Measurements from ENCODE around the gene PCDH10. TPM values are rescaled to one million over a fixed set of nuclear protein-coding genes. Genes with fewer than 3 reads are reported as not detected.

PCDH10 gene
- total and polyA plus RNA-seq, 5 donors from 2014 or later, result not detected

DNA sequence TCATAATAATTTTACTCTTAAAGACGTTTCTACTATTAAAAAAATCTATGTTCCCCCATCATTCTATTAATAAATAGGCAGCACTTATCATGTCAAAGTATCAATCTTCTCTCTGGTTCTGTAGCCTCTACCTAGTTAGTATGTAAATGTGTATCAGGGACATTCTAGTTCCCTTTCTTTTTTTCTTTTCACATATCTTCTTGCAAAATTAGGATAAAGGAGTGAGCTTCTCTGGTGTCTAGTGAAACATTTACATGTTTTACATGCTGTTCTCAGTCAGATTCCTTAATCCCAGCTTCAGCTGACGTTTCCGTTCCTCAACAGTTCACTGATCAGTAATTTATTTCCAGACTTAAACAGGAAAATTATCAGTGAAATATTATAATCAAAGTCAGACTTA, 11.8 kb downstream of the PCDH10 start:
- Histone ChIP-seq H3K4me1 (ENCODE audit: control insufficient read depth, insufficient read depth, low read length, poor library complexity, severe bottlenecking) (no peaks in the 10 kb centered on the region), H3K27me3 (ENCODE audit: control insufficient read depth, insufficient read depth, low read length) (no peaks in the 10 kb centered on the region), H3K36me3 (ENCODE audit: control insufficient read depth, insufficient read depth, low read length) (no peaks in the 10 kb centered on the region), H3K27ac (ENCODE audit: insufficient read depth, low read length, poor library complexity, severe bottlenecking) (no peak overlapping the region), H3K4me3 (ENCODE audit: low read depth, low read length) (no peak overlapping the region), H3K9me3 (ENCODE audit: control insufficient read depth in 2 of 2, low read length in 2 of 2) (no peaks in the 10 kb centered on the region)
- DNase-seq (no peak), ATAC-seq (ENCODE audit: low read depth in 2 of 2) (no peak)
- no peaks in the 10 kb centered on the region for H3K27me3 Mint-ChIP-seq
- H3K9me3 Mint-ChIP-seq, result no peaks in the 10 kb centered on the region
- no peaks in the 10 kb centered on the region for H3K4me1 Mint-ChIP-seq
- no peaks in the 10 kb centered on the region for H3K36me3 Mint-ChIP-seq
- no peak overlapping the region for H3K27ac Mint-ChIP-seq
- H3K4me3 Mint-ChIP-seq, result no peak overlapping the region

DNA sequence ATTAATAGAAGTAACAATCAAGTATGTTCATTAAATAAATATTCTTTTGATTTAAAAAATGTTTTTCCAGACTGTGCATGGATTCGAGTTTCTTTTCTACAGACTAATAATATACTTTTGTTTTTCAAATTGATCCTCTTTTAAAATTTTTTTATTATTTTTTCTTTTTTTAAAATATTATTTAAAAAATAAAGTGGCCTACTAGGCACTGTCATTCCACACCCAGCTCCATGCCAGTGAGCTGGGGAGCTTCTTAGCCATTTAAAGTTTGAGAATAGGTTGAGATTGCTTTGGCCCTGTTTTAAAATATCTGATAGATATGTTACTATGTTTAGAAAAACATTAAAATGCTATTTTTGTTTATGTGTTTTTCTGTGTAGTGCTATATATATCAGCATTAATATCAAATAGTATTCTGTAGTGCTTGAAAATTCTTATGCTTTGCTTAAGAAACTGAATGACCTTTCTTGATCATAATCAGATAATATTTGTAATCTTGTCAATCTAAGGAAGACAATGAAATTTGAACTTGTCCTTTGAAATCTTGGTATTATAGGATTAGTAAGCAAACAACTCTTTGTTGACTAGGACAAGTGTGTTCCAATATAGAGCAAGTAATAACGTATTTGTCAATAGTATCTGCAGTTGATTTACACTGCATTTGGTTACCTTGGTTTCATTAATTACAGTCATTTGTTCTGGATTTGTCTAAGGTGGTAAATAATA, 12.6 kb downstream of the PCDH10 start:
- ATAC-seq (ENCODE audit: low read depth in 2 of 2), result no peak
- H3K27ac ChIP-seq (ENCODE audit: insufficient read depth, low read length, poor library complexity, severe bottlenecking), result no peak overlapping the region
- Mint-ChIP-seq H3K4me3 (no peak overlapping the region), H3K27me3 (no peaks in the 10 kb centered on the region), H3K9me3 (no peaks in the 10 kb centered on the region), H3K36me3 (no peaks in the 10 kb centered on the region), H3K27ac (no peak overlapping the region), H3K4me1 (no peaks in the 10 kb centered on the region)
- H3K4me1 ChIP-seq (ENCODE audit: control insufficient read depth, insufficient read depth, low read length, poor library complexity, severe bottlenecking), result no peaks in the 10 kb centered on the region
- no peaks in the 10 kb centered on the region for H3K27me3 ChIP-seq (ENCODE audit: control insufficient read depth, insufficient read depth, low read length)
- H3K9me3 ChIP-seq (ENCODE audit: control insufficient read depth in 2 of 2, low read length in 2 of 2), result no peaks in the 10 kb centered on the region
- no peak overlapping the region for H3K4me3 ChIP-seq (ENCODE audit: low read depth, low read length)
- DNase-seq, result no peak
- H3K36me3 ChIP-seq (ENCODE audit: control insufficient read depth, insufficient read depth, low read length), result no peaks in the 10 kb centered on the region

DNA sequence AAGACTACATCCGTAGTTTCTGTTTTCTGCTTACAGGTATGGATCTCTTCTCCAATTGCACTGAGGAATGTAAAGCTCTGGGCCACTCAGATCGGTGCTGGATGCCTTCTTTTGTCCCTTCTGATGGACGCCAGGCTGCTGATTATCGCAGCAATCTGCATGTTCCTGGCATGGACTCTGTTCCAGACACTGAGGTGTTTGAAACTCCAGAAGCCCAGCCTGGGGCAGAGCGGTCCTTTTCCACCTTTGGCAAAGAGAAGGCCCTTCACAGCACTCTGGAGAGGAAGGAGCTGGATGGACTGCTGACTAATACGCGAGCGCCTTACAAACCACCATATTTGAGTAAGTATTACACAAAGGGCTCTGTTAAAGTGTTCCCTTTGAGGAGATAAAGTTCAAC, 13.8 kb downstream of the PCDH10 start:
- ATAC-seq (ENCODE audit: low read depth in 2 of 2), result no peak
- H3K27ac Mint-ChIP-seq, result no peak overlapping the region
- H3K36me3 Mint-ChIP-seq, result no peaks in the 10 kb centered on the region
- no peaks in the 10 kb centered on the region for H3K36me3 ChIP-seq (ENCODE audit: control insufficient read depth, insufficient read depth, low read length)
- H3K4me1 ChIP-seq (ENCODE audit: control insufficient read depth, insufficient read depth, low read length, poor library complexity, severe bottlenecking), result no peaks in the 10 kb centered on the region
- no peaks in the 10 kb centered on the region for H3K9me3 Mint-ChIP-seq
- no peak overlapping the region for H3K4me3 Mint-ChIP-seq
- H3K4me1 Mint-ChIP-seq, result no peaks in the 10 kb centered on the region
- H3K9me3 ChIP-seq (ENCODE audit: control insufficient read depth in 2 of 2, low read length in 2 of 2), result no peaks in the 10 kb centered on the region
- H3K27me3 ChIP-seq (ENCODE audit: control insufficient read depth, insufficient read depth, low read length), result no peaks in the 10 kb centered on the region
- no peaks in the 10 kb centered on the region for H3K27me3 Mint-ChIP-seq
- no peak overlapping the region for H3K4me3 ChIP-seq (ENCODE audit: low read depth, low read length)
- DNase-seq, result no peak
- H3K27ac ChIP-seq (ENCODE audit: insufficient read depth, low read length, poor library complexity, severe bottlenecking), result no peak overlapping the region

DNA sequence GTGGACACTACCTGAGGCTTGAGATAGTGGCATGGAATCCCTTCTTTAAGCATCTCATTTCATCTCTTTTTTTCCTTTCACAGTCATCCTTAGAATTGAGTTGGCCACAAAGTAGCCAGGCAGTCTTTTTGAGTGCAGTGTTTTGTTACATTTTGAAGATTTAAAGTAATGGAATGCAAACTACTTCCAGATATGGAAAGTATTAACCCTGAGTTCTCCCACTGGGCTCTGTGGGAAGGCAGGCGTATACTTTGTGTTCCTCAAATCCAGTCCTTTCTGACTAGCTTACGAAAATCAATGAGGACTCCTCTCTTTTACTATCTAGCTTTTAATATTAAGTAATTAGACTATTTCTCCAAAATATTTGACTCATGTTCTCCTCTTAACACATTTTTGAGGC, 29.9 kb downstream of the PCDH10 start:
- H3K4me1 Mint-ChIP-seq, result no peaks in the 10 kb centered on the region
- H3K9me3 ChIP-seq (ENCODE audit: control insufficient read depth in 2 of 2, low read length in 2 of 2), result no peaks in the 10 kb centered on the region

DNA sequence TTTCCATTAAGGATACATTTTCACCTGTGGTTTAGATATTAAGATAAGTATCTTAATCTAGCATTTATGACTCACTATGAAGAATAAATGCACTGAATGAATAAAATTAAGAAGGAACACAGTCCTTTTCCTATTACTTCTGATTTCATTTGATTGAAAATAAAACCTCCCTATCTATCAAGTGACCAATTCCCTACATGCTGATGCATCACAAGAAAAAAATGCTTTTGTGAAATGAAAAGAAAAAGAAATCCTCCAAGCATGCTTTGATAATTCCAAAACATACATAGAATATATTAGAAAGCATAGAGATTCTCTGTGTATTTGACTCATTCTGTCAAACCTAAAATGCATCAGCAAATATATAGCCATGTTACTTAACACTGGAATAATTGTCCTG, 37.1 kb downstream of the PCDH10 start:
- Histone ChIP-seq H3K4me3 (ENCODE audit: low read depth, low read length) (no peak overlapping the region), H3K27ac (ENCODE audit: insufficient read depth, low read length, poor library complexity, severe bottlenecking) (no peak overlapping the region), H3K36me3 (ENCODE audit: control insufficient read depth, insufficient read depth, low read length) (no peaks in the 10 kb centered on the region), H3K27me3 (ENCODE audit: control insufficient read depth, insufficient read depth, low read length) (no peaks in the 10 kb centered on the region), H3K4me1 (ENCODE audit: control insufficient read depth, insufficient read depth, low read length, poor library complexity, severe bottlenecking) (no peaks in the 10 kb centered on the region), H3K9me3 (ENCODE audit: control insufficient read depth in 2 of 2, low read length in 2 of 2) (no peaks in the 10 kb centered on the region)
- Mint-ChIP-seq H3K4me3 (no peak overlapping the region), H3K9me3 (peaks cover 0 to 4% (median 0%) of the 10 kb centered on the region in 7 donors), H3K27me3 (no peaks in the 10 kb centered on the region), H3K36me3 (no peaks in the 10 kb centered on the region), H3K4me1 (no peaks in the 10 kb centered on the region), H3K27ac (no peak overlapping the region)
- DNase-seq (no peak), ATAC-seq (ENCODE audit: low read depth in 2 of 2) (no peak)

More for the DNA sequence above, 29.9 kb downstream of the PCDH10 start:
- no peak overlapping the region for H3K4me3 ChIP-seq (ENCODE audit: low read depth, low read length)
- no peaks in the 10 kb centered on the region for H3K36me3 Mint-ChIP-seq
- no peaks in the 10 kb centered on the region for H3K4me1 ChIP-seq (ENCODE audit: control insufficient read depth, insufficient read depth, low read length, poor library complexity, severe bottlenecking)
- H3K36me3 ChIP-seq (ENCODE audit: control insufficient read depth, insufficient read depth, low read length), result no peaks in the 10 kb centered on the region
- no peaks in the 10 kb centered on the region for H3K27me3 ChIP-seq (ENCODE audit: control insufficient read depth, insufficient read depth, low read length)
- ATAC-seq (ENCODE audit: low read depth in 2 of 2) (no peak), DNase-seq (no peak)
- H3K27ac Mint-ChIP-seq, result no peak overlapping the region
- no peaks in the 10 kb centered on the region for H3K27me3 Mint-ChIP-seq
- no peak overlapping the region for H3K27ac ChIP-seq (ENCODE audit: insufficient read depth, low read length, poor library complexity, severe bottlenecking)
- no peak overlapping the region for H3K4me3 Mint-ChIP-seq
- H3K9me3 Mint-ChIP-seq, result peaks cover under 1 to 6% (median 4%) of the 10 kb centered on the region in 7 donors

DNA sequence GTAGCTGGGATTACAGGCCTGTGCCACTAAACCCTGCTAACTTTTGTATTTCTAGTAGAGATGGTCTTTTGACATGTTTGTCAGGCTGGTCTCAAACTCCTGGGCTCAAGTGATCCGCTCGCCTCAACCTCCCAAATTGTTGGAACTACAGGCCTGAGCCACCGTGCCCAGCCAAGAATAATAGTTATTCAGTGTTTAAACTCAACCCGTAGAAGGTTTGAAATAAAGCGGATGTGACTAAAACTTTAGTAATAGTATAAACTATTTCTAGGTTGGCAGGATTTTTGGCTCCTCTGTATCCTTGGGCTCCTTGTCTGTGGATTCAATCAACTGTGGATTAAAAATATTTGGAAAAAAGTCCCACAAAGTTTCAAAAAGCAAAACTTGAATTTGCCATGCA, 37.8 kb downstream of the PCDH10 start:
- DNase-seq (no peak), ATAC-seq (ENCODE audit: low read depth in 2 of 2) (no peak)

DNA sequence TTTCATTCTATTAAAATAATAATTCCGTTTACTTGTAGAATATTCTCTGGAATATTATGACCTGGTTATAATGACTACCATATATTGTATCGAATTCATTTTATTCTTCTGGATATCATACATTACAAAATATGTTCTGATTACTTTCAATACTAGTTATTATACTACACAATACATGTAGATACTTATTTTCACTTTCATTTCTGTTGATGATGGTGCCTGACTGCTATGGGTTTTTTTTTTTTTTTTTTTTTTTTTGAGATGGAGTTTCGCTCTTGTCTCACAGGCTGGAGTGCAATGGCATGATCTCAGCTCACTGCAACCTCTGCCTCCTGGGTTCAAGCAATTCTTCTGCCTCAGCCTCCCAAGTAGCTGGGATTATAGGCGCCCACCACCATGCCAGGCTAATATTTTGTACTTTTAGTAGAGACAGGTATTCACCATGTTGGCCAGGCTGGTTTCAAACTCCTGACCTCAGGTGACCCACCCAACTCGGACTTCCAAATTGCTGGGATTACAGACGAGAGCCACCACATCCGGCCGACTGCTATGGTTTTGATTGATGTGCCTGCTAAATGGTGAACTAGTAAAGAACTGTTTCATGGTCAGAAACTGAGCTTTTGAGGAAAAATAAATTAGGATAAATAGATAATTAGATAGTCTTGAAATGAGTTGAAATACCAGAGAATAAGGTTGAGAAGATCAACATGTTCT, 39.5 kb downstream of the PCDH10 start:
- Histone ChIP-seq H3K27ac (ENCODE audit: insufficient read depth, low read length, poor library complexity, severe bottlenecking) (no peak overlapping the region), H3K27me3 (ENCODE audit: control insufficient read depth, insufficient read depth, low read length) (no peaks in the 10 kb centered on the region), H3K4me3 (ENCODE audit: low read depth, low read length) (no peak overlapping the region), H3K9me3 (ENCODE audit: control insufficient read depth in 2 of 2, low read length in 2 of 2) (no peaks in the 10 kb centered on the region), H3K36me3 (ENCODE audit: control insufficient read depth, insufficient read depth, low read length) (no peaks in the 10 kb centered on the region), H3K4me1 (ENCODE audit: control insufficient read depth, insufficient read depth, low read length, poor library complexity, severe bottlenecking) (no peaks in the 10 kb centered on the region)
- Mint-ChIP-seq H3K27me3 (no peaks in the 10 kb centered on the region), H3K9me3 (peaks cover 0 to 4% (median 0%) of the 10 kb centered on the region in 7 donors), H3K27ac (no peak overlapping the region), H3K36me3 (no peaks in the 10 kb centered on the region), H3K4me1 (no peaks in the 10 kb centered on the region), H3K4me3 (no peak overlapping the region)
- DNase-seq (no peak), ATAC-seq (ENCODE audit: low read depth in 2 of 2) (no peak)

More for the DNA sequence above, 37.8 kb downstream of the PCDH10 start:
- Histone ChIP-seq H3K9me3 (ENCODE audit: control insufficient read depth in 2 of 2, low read length in 2 of 2) (no peaks in the 10 kb centered on the region), H3K4me1 (ENCODE audit: control insufficient read depth, insufficient read depth, low read length, poor library complexity, severe bottlenecking) (no peaks in the 10 kb centered on the region), H3K36me3 (ENCODE audit: control insufficient read depth, insufficient read depth, low read length) (no peaks in the 10 kb centered on the region), H3K4me3 (ENCODE audit: low read depth, low read length) (no peak overlapping the region), H3K27me3 (ENCODE audit: control insufficient read depth, insufficient read depth, low read length) (no peaks in the 10 kb centered on the region), H3K27ac (ENCODE audit: insufficient read depth, low read length, poor library complexity, severe bottlenecking) (no peak overlapping the region)
- Mint-ChIP-seq H3K4me3 (no peak overlapping the region), H3K4me1 (no peaks in the 10 kb centered on the region), H3K36me3 (no peaks in the 10 kb centered on the region), H3K27ac (no peak overlapping the region), H3K27me3 (no peaks in the 10 kb centered on the region), H3K9me3 (peaks cover 0 to 4% (median 0%) of the 10 kb centered on the region in 7 donors)

DNA sequence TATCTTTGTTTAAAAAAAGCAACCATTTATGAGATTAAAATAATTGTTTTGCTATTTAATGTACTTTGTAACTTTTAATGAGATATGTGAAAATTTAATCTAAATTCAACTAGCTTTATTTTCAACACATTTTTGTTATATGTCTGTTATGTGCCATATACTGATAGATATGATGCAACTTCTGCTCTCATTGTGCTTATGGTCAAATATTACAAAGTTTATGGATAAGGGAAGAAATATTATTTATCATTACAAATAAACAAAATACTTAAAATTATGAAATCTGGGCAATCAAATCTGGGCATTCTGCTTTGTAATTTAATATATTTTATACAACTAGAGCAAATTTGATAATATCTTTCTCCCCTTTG, 40.0 kb downstream of the PCDH10 start:
- Histone ChIP-seq H3K4me1 (ENCODE audit: control insufficient read depth, insufficient read depth, low read length, poor library complexity, severe bottlenecking) (no peaks in the 10 kb centered on the region), H3K36me3 (ENCODE audit: control insufficient read depth, insufficient read depth, low read length) (no peaks in the 10 kb centered on the region), H3K27ac (ENCODE audit: insufficient read depth, low read length, poor library complexity, severe bottlenecking) (no peak overlapping the region), H3K4me3 (ENCODE audit: low read depth, low read length) (no peak overlapping the region), H3K9me3 (ENCODE audit: control insufficient read depth in 2 of 2, low read length in 2 of 2) (no peaks in the 10 kb centered on the region), H3K27me3 (ENCODE audit: control insufficient read depth, insufficient read depth, low read length) (no peaks in the 10 kb centered on the region)
- no peaks in the 10 kb centered on the region for H3K4me1 Mint-ChIP-seq
- ATAC-seq (ENCODE audit: low read depth in 2 of 2), result no peak
- H3K27ac Mint-ChIP-seq, result no peak overlapping the region
- no peaks in the 10 kb centered on the region for H3K27me3 Mint-ChIP-seq
- no peaks in the 10 kb centered on the region for H3K36me3 Mint-ChIP-seq
- DNase-seq, result no peak
- H3K4me3 Mint-ChIP-seq, result no peak overlapping the region
- peaks cover 0 to 4% (median 0%) of the 10 kb centered on the region in 7 donors for H3K9me3 Mint-ChIP-seq
